HEK293 (cell line): ENCODE measurements around the gene ANXA2.

ENCODE experiments used
- CTCF ChIA-PET: fragments of 350-600 bp; formaldehyde crosslinking; extraction: SDS; loops from one replicate; lab custom pipeline; 2021; ENCODE audit warnings: antibody characterized with exemption; lab: Yijun Ruan, JAX
- POLR2A ChIA-PET: fragments of 300-600 bp; formaldehyde crosslinking; extraction: SDS; loops from one replicate; lab custom pipeline; 2020; ENCODE audit warnings: antibody characterized with exemption, inconsistent platforms; lab: Yijun Ruan, JAX
- H3K27ac ChIP-seq: fragments of 200-500 bp; sonication (Bioruptor generic); 2 replicates; pipeline ENCODE4 v1.5.1; 2014; ENCODE audit warnings: low read depth, low read length, control low read depth, inconsistent platforms; ENCODE audit errors: extremely low read depth
- H3K36me3 ChIP-seq, 2 experiments: fragments of 200-500 bp in 1 of 2; sonication (Bioruptor generic) in 1 of 2; 1 replicate in 1 of 2; 2 replicates in 1 of 2; pipeline ENCODE4 v1.5.1; 2014 to 2017; ENCODE audit warnings: inconsistent platforms in 2 of 2, low read length in 2 of 2; ENCODE audit not compliant: control insufficient read depth in 2 of 2, insufficient read depth in 1 of 2
- H3K4me1 ChIP-seq: fragments of 200-500 bp; sonication (Bioruptor generic); 2 replicates; pipeline ENCODE4 v1.5.1; 2014; ENCODE audit warnings: mild to moderate bottlenecking, low read length, inconsistent platforms; ENCODE audit not compliant: control insufficient read depth, insufficient read depth
- H3K4me3 ChIP-seq: 2 replicates; pipeline ENCODE4 v1.5.1; 2011; ENCODE audit warnings: low read depth, mild to moderate bottlenecking, control low read depth, low read length, moderate library complexity
- H3K9me3 ChIP-seq: fragments of 200-500 bp; sonication (Bioruptor generic); 2 replicates; pipeline ENCODE4 v1.5.1; 2014; ENCODE audit warnings: low read depth, low read length, inconsistent platforms; ENCODE audit not compliant: control insufficient read depth, insufficient read depth
- GLIS1 ChIP-seq: fragments of 450-650 bp; formaldehyde crosslinking; IDR thresholded peaks from 2 replicates; pipeline ENCODE4 v1.5.1; 2016; ENCODE audit warnings: missing biosample characterization, missing genetic modification characterization
- HOXC10 ChIP-seq: sonication (generic); formaldehyde crosslinking; IDR thresholded peaks from 2 replicates; pipeline ENCODE4 v1.8.1; 2023; ENCODE audit warnings: mild to moderate bottlenecking, missing genetic modification reagents
- KLF1 ChIP-seq: fragments of 450-650 bp; formaldehyde crosslinking; IDR thresholded peaks from 2 replicates; pipeline ENCODE4 v1.5.1; 2016; ENCODE audit warnings: missing biosample characterization, missing genetic modification characterization
- YY2 ChIP-seq: fragments of 450-650 bp; formaldehyde crosslinking; IDR thresholded peaks from 2 replicates; pipeline ENCODE4 v1.5.1; 2016; ENCODE audit warnings: missing biosample characterization, missing genetic modification characterization
- ZNF112 ChIP-seq: fragments of 450-650 bp; formaldehyde crosslinking; IDR thresholded peaks from 2 replicates; pipeline ENCODE4 v1.5.0; 2017; ENCODE audit warnings: missing biosample characterization, missing genetic modification characterization
- ZNF184 ChIP-seq: fragments of 450-650 bp; IDR thresholded peaks from 2 replicates; pipeline ENCODE4 v1.5.1; 2018; ENCODE audit warnings: missing biosample characterization, mild to moderate bottlenecking, missing genetic modification characterization
- ZNF23 ChIP-seq: fragments of 450-650 bp; formaldehyde crosslinking; IDR thresholded peaks from 2 replicates; pipeline ENCODE4 v1.5.1; 2016; ENCODE audit warnings: missing biosample characterization, missing genetic modification characterization, borderline replicate concordance
- ZNF292 ChIP-seq: fragments of 450-650 bp; formaldehyde crosslinking; IDR thresholded peaks from 2 replicates; pipeline ENCODE4 v1.5.1; 2016; ENCODE audit warnings: low read depth, missing biosample characterization, missing genetic modification characterization, borderline replicate concordance
- ZNF354C ChIP-seq: fragments of 450-650 bp; formaldehyde crosslinking; IDR thresholded peaks from 2 replicates; pipeline ENCODE4 v1.5.1; 2016; ENCODE audit warnings: missing biosample characterization, missing genetic modification characterization, low read depth, borderline replicate concordance
- ZNF416 ChIP-seq: fragments of 450-650 bp; formaldehyde crosslinking; IDR thresholded peaks from 2 replicates; pipeline ENCODE4 v1.5.1; 2016; ENCODE audit warnings: missing biosample characterization, missing genetic modification characterization
- ZNF449 ChIP-seq: fragments of 450-650 bp; formaldehyde crosslinking; IDR thresholded peaks from 2 replicates; pipeline ENCODE4 v1.5.1; 2017; ENCODE audit warnings: missing biosample characterization, mild to moderate bottlenecking, missing genetic modification characterization, moderate library complexity
- ZNF585B ChIP-seq: fragments of 450-650 bp; formaldehyde crosslinking; IDR thresholded peaks from 2 replicates; pipeline ENCODE4 v1.5.1; 2016; ENCODE audit warnings: missing biosample characterization, missing genetic modification characterization
- ZSCAN16 ChIP-seq: fragments of 450-650 bp; formaldehyde crosslinking; IDR thresholded peaks from 2 replicates; pipeline ENCODE4 v1.5.1; 2016; ENCODE audit warnings: missing biosample characterization, missing genetic modification characterization
- ZSCAN4 ChIP-seq: fragments of 450-650 bp; formaldehyde crosslinking; IDR thresholded peaks from 2 replicates; pipeline ENCODE4 v1.5.1; 2017; ENCODE audit warnings: missing biosample characterization, missing genetic modification characterization
- TF ChIP-seq, protein P1 (sequence below): fragments of 450-650 bp; formaldehyde crosslinking; IDR thresholded peaks from 2 replicates; pipeline ENCODE4 v1.5.1; 2016; ENCODE audit warnings: missing biosample characterization, missing genetic modification characterization
- TF ChIP-seq, protein P2 (sequence below): fragments of 450-650 bp; formaldehyde crosslinking; IDR thresholded peaks from 2 replicates; pipeline ENCODE4 v1.5.1; 2016; ENCODE audit warnings: missing biosample characterization, missing genetic modification characterization
- TF ChIP-seq, protein P3 (sequence below): fragments of 450-650 bp; formaldehyde crosslinking; conservative IDR thresholded peaks from 2 replicates; pipeline ENCODE4 v1.5.1; 2016; ENCODE audit warnings: low read depth, missing biosample characterization, missing genetic modification characterization

Gene ANXA2

DNA sequence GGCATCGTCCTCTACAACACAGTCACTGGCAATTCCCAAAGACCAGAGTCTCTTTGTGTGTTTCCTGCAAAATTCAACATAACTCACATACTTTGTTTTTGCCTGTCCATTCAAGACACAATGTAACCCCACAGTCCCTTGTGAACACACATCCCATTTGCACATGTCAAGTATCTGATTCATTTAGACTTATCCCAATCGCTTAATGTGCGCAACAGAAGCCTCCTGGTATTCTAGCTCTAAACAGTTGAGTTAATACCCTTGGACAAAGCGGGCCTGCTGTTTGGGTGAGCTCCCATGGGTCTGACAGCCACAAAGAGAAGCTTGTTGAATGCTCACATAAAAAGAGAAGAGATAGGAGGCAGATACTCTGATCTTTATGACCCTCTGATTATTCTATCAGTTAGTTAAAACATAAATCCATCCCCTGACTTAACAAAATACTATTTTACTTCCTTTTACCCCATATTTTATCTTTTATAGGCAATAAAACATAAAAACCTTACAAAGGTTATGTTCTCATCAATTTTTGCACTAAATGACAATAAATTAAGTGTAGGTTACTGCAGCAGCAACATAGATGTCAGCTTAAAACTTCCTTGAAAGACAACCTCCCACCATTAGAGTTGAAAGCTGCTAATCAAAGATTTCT, 79.4 kb downstream of the ANXA2 start (continued):
- TF ChIP-seq, protein P1, sequence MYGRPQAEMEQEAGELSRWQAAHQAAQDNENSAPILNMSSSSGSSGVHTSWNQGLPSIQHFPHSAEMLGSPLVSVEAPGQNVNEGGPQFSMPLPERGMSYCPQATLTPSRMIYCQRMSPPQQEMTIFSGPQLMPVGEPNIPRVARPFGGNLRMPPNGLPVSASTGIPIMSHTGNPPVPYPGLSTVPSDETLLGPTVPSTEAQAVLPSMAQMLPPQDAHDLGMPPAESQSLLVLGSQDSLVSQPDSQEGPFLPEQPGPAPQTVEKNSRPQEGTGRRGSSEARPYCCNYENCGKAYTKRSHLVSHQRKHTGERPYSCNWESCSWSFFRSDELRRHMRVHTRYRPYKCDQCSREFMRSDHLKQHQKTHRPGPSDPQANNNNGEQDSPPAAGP (tag by site-specific recombination) = no peak
- no peak for TF ChIP-seq ZNF416
- no peak for TF ChIP-seq HOXC10 (CRISPR knock-in tag)
- no peak for TF ChIP-seq ZNF354C (tag by site-specific recombination)
- no peak for TF ChIP-seq ZNF184 (tag by site-specific recombination)
- TF ChIP-seq ZSCAN4 (tag by site-specific recombination) = no peak
- TF ChIP-seq YY2 (tag by site-specific recombination) = no peak
- no peak for TF ChIP-seq ZSCAN16
- no peak for TF ChIP-seq KLF1 (tag by site-specific recombination)
- TF ChIP-seq, protein P2, sequence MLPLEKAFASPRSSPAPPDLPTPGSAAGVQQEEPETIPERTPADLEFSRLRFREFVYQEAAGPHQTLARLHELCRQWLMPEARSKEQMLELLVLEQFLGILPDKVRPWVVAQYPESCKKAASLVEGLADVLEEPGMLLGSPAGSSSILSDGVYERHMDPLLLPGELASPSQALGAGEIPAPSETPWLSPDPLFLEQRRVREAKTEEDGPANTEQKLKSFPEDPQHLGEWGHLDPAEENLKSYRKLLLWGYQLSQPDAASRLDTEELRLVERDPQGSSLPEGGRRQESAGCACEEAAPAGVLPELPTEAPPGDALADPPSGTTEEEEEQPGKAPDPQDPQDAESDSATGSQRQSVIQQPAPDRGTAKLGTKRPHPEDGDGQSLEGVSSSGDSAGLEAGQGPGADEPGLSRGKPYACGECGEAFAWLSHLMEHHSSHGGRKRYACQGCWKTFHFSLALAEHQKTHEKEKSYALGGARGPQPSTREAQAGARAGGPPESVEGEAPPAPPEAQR (tag by site-specific recombination) = no peak
- TF ChIP-seq GLIS1 (tag by site-specific recombination) = no peak
- TF ChIP-seq ZNF292 (tag by site-specific recombination) = no peak

DNA sequence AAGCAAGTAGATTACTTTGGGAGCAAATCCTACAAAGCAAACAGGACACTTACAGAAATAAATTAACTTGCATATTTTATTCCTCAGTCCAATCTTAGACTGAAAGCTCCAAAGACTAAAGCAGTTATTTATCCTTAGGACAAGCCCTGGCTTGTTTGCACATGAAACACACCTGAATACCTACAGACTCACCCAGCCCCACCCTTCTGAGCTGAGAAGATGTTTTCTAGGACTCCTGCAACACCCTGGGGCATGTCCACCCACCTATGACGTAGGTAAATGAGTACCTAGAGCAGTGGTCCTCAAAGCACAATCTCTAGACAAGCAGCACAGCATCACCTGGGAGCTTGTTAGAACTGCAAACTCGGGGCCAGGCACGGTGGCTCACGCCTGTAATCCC, 80.8 kb downstream of the ANXA2 start:
- no peaks in the 10 kb centered on the region for H3K9me3 ChIP-seq
- TF ChIP-seq ZNF449 (tag by site-specific recombination) (no peak), ZNF112 (tag by site-specific recombination) (no peak), ZNF585B (tag by site-specific recombination) (no peak), ZNF23 (no peak)
- TF ChIP-seq, protein P3, sequence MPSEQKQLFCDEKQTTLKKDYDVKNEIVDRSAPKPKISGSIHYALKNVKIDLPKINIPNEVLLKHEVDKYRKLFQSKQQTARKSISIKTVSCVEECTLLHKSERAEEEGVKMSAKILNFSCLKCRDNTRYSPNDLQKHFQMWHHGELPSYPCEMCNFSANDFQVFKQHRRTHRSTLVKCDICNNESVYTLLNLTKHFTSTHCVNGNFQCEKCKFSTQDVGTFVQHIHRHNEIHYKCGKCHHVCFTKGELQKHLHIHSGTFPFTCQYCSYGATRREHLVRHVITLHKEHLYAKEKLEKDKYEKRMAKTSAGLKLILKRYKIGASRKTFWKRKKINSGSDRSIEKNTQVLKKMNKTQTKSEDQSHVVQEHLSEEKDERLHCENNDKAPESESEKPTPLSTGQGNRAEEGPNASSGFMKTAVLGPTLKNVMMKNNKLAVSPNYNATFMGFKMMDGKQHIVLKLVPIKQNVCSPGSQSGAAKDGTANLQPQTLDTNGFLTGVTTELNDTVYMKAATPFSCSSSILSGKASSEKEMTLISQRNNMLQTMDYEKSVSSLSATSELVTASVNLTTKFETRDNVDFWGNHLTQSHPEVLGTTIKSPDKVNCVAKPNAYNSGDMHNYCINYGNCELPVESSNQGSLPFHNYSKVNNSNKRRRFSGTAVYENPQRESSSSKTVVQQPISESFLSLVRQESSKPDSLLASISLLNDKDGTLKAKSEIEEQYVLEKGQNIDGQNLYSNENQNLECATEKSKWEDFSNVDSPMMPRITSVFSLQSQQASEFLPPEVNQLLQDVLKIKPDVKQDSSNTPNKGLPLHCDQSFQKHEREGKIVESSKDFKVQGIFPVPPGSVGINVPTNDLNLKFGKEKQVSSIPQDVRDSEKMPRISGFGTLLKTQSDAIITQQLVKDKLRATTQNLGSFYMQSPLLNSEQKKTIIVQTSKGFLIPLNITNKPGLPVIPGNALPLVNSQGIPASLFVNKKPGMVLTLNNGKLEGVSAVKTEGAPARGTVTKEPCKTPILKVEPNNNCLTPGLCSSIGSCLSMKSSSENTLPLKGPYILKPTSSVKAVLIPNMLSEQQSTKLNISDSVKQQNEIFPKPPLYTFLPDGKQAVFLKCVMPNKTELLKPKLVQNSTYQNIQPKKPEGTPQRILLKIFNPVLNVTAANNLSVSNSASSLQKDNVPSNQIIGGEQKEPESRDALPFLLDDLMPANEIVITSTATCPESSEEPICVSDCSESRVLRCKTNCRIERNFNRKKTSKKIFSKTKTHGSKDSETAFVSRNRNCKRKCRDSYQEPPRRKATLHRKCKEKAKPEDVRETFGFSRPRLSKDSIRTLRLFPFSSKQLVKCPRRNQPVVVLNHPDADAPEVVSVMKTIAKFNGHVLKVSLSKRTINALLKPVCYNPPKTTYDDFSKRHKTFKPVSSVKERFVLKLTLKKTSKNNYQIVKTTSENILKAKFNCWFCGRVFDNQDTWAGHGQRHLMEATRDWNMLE = no peak
- TF ChIP-seq, all 188 proteins: peak for 0
- Histone ChIP-seq H3K4me1 (no peaks in the 10 kb centered on the region), H3K27ac (no peak overlapping the region), H3K36me3 (no peaks in the 10 kb centered on the region), H3K4me3 (no peak overlapping the region)
- ChIA-PET CTCF (interaction anchor here (0.6 to 5.4 kb wide), 3 partner anchors 10 to 45 kb away, joined by 3 to 27 read pairs (median 4); no protein-coding TSS in a partner anchor), POLR2A (no interaction called here)
